Activated naive CD4-positive, alpha-beta T cell treated with anti-CD3 and anti-CD28 coated beads for 36 hours (primary cell): ENCODE results near the gene FAM78B. TPM values are rescaled to one million over a fixed set of nuclear protein-coding genes. Genes with fewer than 3 reads are reported as not detected.

ENCODE experiments used
- CTCF ChIA-PET: fragments of 350-600 bp; sonication (Branson Sonifier 250); formaldehyde crosslinking; loops from one replicate; lab custom pipeline; 2021; ENCODE audit warnings: antibody characterized with exemption; lab: Charles Lee
- DNase-seq: peaks from one replicate; pipeline ENCODE4 v3.0.0-alpha.2; 2020
- H3K27ac Mint-ChIP-seq: one replicate; pipeline ENCODE4 v1.8.0; 2021; ENCODE audit warnings: mild to moderate bottlenecking, mixed read lengths
- H3K27me3 Mint-ChIP-seq: one replicate; pipeline ENCODE4 v1.8.0; 2021; ENCODE audit warnings: low read depth, mixed read lengths
- H3K36me3 Mint-ChIP-seq: one replicate; pipeline ENCODE4 v1.8.0; 2021; ENCODE audit warnings: low read depth, mixed read lengths
- H3K4me1 Mint-ChIP-seq: one replicate; pipeline ENCODE4 v1.8.0; 2021; ENCODE audit warnings: low read depth, mixed read lengths
- H3K4me3 Mint-ChIP-seq: one replicate; pipeline ENCODE4 v1.8.0; 2021; ENCODE audit warnings: mild to moderate bottlenecking, moderate library complexity, mixed read lengths
- H3K9me3 Mint-ChIP-seq: one replicate; pipeline ENCODE4 v1.8.0; 2021; ENCODE audit warnings: mixed read lengths
- intact Hi-C: fragments of 100-400 bp; cut with micrococcal nuclease; formaldehyde crosslinking; loops from one replicate; pipeline ENCODE4 v1.15.1; 2023
- total RNA-seq, 2 experiments: library from RNA; stranded (reverse); gene quantifications; one replicate each; pipeline ENCODE4 v1.2.3, GENCODE V29; 2021

The FAM78B gene
- total RNA-seq, 2 experiments from 2014 or later: 0.24 TPM; not detected in 1

DNA sequence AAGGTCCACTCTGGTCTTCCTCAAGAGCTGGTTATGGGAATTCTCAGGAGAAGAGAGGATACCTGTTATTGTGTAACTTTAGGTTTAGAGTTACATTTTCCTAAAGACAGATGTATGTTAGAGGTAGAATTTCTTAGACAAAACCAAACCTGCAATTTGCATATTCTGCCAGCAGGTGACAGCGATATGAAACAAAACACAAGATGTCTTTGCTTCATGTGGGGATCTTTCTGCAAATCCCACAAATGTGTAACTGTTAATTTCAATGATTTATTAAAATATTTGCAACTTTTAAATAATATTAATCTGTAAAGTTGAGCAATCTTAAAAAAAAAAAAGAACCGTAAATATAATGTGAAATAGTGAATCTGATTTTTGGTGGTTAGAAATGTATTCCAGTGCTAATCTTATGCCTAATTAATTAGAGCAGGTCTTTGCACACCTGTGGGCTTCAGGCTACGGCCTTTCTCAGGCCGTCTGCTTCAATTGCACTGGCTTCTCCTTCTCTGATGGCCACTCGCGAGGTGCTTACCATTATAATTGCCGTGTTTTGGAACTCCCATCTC lies 33.4 kb downstream of the FAM78B start:
- no peak overlapping the region for H3K4me3 Mint-ChIP-seq
- CTCF ChIA-PET: interaction anchor here (0.8 to 1.9 kb wide), 3 partner anchors 39 to 346 kb away, joined by 3 to 7 read pairs (median 3); no protein-coding TSS in a partner anchor
- DNase-seq: peak; percentile 40
- no peaks in the 10 kb centered on the region for H3K4me1 Mint-ChIP-seq
- H3K27me3 Mint-ChIP-seq: peaks cover 16% of the 10 kb centered on the region
- no peaks in the 10 kb centered on the region for H3K36me3 Mint-ChIP-seq
- intact Hi-C loops: loop anchor here (1.0 to 5.0 kb wide), 4 partner anchors 43 to 923 kb away; no protein-coding TSS in a partner anchor
- peaks cover 4% of the 10 kb centered on the region for H3K9me3 Mint-ChIP-seq
- no peak overlapping the region for H3K27ac Mint-ChIP-seq

DNA sequence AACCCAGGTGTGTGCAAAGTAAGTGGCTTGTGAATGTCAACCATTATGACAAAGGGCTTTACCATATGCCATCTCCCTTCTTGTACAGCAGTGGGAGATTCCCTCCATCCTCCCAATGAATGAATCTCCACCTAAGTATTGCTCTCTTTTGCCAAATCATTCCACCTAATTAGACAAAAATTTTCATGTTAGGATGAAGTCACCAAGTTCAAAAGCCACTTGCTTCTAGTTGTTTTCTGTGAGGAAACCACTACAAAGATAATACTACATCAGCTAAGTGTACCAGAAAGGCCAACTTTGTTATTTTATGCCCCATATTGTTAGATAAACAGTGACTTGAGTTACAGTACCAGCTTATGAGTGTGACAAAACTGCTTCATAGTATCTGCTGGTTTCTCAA lies 34.3 kb downstream of the FAM78B start:
- intact Hi-C loops: loop anchor here (2.0 to 5.0 kb wide), 3 partner anchors 44 to 924 kb away; no protein-coding TSS in a partner anchor
- CTCF ChIA-PET: interaction anchor here (0.8 to 1.9 kb wide), 3 partner anchors 39 to 347 kb away, joined by 3 to 7 read pairs (median 3); no protein-coding TSS in a partner anchor
- H3K36me3 Mint-ChIP-seq: no peaks in the 10 kb centered on the region
- peaks cover 4% of the 10 kb centered on the region for H3K9me3 Mint-ChIP-seq
- H3K27me3 Mint-ChIP-seq: peaks cover 13% of the 10 kb centered on the region
- H3K4me3 Mint-ChIP-seq: no peak overlapping the region
- H3K4me1 Mint-ChIP-seq: no peaks in the 10 kb centered on the region
- no peak overlapping the region for H3K27ac Mint-ChIP-seq
- no peak for DNase-seq

- H3K4me1 Mint-ChIP-seq: no peaks in the 10 kb centered on the region
- H3K36me3 Mint-ChIP-seq: no peaks in the 10 kb centered on the region
- no peak overlapping the region for H3K4me3 Mint-ChIP-seq
- CTCF ChIA-PET: no interaction called here
- DNase-seq: no peak
- H3K27ac Mint-ChIP-seq: no peak overlapping the region
- H3K9me3 Mint-ChIP-seq: peaks cover 4% of the 10 kb centered on the region
- peaks cover 7% of the 10 kb centered on the region for H3K27me3 Mint-ChIP-seq
- intact Hi-C loops: no loop called here
Observed at GRCh38 chr1:166129006-166129405, 37.8 kb downstream of the FAM78B start.

DNA sequence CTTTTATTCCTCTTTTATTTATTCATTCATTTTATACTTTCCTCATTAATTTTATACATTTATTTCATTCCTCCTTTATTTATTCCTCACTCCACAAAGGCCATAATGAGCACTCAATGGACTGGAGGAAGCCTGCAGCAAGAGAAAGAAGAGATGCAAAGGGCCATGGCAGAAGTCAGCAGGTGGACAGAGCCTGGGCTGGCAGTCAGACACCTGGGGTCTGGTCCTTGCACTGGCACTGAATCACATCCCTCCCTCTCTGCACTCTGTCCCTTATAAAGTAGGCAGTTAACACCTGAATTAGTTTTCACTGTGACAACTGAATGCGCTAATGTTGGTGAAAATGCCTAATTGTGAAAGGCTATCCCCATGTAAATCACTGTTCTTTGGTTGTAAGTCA lies 38.6 kb downstream of the FAM78B start:
- Mint-ChIP-seq H3K27me3 (peaks cover 5% of the 10 kb centered on the region), H3K4me3 (no peak overlapping the region), H3K9me3 (peaks cover 4% of the 10 kb centered on the region), H3K36me3 (no peaks in the 10 kb centered on the region), H3K27ac (no peak overlapping the region), H3K4me1 (no peaks in the 10 kb centered on the region)
- no peak for DNase-seq
- intact Hi-C loops: no loop called here
- CTCF ChIA-PET: no interaction called here

GRCh38 chr1:166127003-166127402 lies 39.8 kb downstream of the FAM78B start:
- H3K27me3 Mint-ChIP-seq: no peaks in the 10 kb centered on the region
- intact Hi-C loops: no loop called here
- no peak for DNase-seq
- no peaks in the 10 kb centered on the region for H3K36me3 Mint-ChIP-seq
- H3K4me3 Mint-ChIP-seq: no peak overlapping the region
- H3K4me1 Mint-ChIP-seq: no peaks in the 10 kb centered on the region
- no peaks in the 10 kb centered on the region for H3K9me3 Mint-ChIP-seq
- no peak overlapping the region for H3K27ac Mint-ChIP-seq
- CTCF ChIA-PET: interaction anchor here (1.1 kb wide), 1 partner anchor 9 kb away, joined by 4 read pairs; no protein-coding TSS in a partner anchor

GRCh38 chr1:166122873-166123466 lies 43.8 kb downstream of the FAM78B start:
- H3K27ac Mint-ChIP-seq: no peak overlapping the region

GRCh38 chr1:166121010-166121409 lies 45.8 kb downstream of the FAM78B start:
- no peaks in the 10 kb centered on the region for H3K36me3 Mint-ChIP-seq
- no peaks in the 10 kb centered on the region for H3K9me3 Mint-ChIP-seq
- H3K4me1 Mint-ChIP-seq: no peaks in the 10 kb centered on the region

More at GRCh38 chr1:166122873-166123466, 43.8 kb downstream of the FAM78B start:
- H3K9me3 Mint-ChIP-seq: no peaks in the 10 kb centered on the region
- no peaks in the 10 kb centered on the region for H3K36me3 Mint-ChIP-seq
- peaks cover 8% of the 10 kb centered on the region for H3K27me3 Mint-ChIP-seq
- no peaks in the 10 kb centered on the region for H3K4me1 Mint-ChIP-seq
- CTCF ChIA-PET: no interaction called here
- no peak overlapping the region for H3K4me3 Mint-ChIP-seq
- DNase-seq: no peak
- intact Hi-C loops: no loop called here

DNA sequence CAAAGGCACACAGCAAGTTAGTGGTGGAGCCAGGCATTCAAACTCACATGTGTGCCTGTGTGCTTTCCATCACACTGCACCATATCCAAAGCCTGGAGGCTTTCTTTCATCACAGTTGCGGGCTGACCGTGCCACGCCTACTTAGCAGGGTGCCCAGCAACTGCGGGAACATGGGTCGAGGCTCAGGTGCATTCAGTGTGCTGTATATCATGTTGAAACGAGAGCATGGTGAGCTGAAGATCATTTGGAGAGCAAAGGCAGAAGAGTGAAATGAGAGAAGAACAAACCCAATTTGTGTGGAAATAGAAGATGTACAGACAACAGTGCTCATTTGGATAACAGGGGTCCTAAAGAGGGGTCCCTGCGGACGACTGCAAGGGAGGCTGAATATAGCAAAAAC lies 46.5 kb downstream of the FAM78B start:
- no peaks in the 10 kb centered on the region for H3K9me3 Mint-ChIP-seq
- DNase-seq: no peak
- no peaks in the 10 kb centered on the region for H3K36me3 Mint-ChIP-seq
- no peaks in the 10 kb centered on the region for H3K4me1 Mint-ChIP-seq
- H3K27me3 Mint-ChIP-seq: peaks cover 11% of the 10 kb centered on the region
- CTCF ChIA-PET: no interaction called here
- H3K4me3 Mint-ChIP-seq: no peak overlapping the region
- intact Hi-C loops: no loop called here
- H3K27ac Mint-ChIP-seq: no peak overlapping the region

More at GRCh38 chr1:166121010-166121409, 45.8 kb downstream of the FAM78B start:
- H3K27me3 Mint-ChIP-seq: peaks cover 11% of the 10 kb centered on the region
- intact Hi-C loops: no loop called here
- H3K4me3 Mint-ChIP-seq: no peak overlapping the region
- no peak overlapping the region for H3K27ac Mint-ChIP-seq
- DNase-seq: no peak
- CTCF ChIA-PET: interaction anchor here (0.9 kb wide), 1 partner anchor 358 kb away, joined by 3 read pairs; no protein-coding TSS in a partner anchor

DNA sequence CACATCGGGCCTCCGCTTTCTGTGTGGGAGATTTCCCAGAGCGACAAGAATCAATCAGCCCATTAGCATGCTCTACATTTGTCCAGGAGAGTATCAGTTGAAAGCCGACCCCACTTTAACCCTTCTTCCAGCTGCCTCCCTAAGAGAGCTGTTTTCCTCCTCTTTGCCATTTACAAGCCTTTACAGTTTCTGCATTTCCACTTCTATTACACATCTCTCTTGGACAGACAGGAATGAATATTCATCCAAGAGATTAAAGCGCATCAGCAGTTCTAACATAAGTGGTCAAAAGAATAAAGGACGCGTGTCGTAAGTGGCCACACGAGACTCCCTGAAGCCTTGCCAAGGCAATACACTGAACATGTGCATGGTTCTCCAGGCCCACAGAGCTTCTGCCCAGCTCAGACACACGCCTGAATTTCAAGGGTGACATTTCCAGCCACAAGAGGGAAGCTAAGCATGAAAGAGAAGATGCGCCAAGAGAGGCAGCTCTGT lies 47.3 kb downstream of the FAM78B start:
- H3K4me3 Mint-ChIP-seq: no peak overlapping the region
- H3K27ac Mint-ChIP-seq: no peak overlapping the region
- intact Hi-C loops: no loop called here
- peaks cover 11% of the 10 kb centered on the region for H3K27me3 Mint-ChIP-seq
- DNase-seq: no peak
- no peaks in the 10 kb centered on the region for H3K36me3 Mint-ChIP-seq
- no peaks in the 10 kb centered on the region for H3K4me1 Mint-ChIP-seq
- CTCF ChIA-PET: no interaction called here
- no peaks in the 10 kb centered on the region for H3K9me3 Mint-ChIP-seq

DNA sequence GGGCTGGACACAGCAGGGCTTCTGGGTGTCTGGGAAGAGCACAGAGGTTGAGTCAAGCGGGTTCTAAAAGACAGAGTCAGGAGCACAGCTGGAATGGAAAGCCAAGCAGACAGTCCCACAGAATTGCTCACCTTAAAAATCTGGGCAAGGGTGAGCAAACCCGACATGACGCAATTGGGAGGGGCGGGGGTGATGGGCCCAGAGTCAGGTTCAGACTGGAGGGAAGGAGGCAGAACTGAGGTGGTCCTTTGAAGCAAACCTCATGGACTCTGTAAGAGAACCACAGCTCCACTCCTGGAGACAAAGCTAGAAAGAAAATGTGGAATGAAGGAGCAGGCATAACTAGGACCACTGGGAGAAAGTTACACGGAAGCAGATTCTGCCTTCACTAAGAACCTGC lies 49.0 kb downstream of the FAM78B start:
- intact Hi-C loops: no loop called here
- Mint-ChIP-seq H3K36me3 (no peaks in the 10 kb centered on the region), H3K4me3 (no peak overlapping the region), H3K27ac (no peak overlapping the region), H3K27me3 (peaks cover 11% of the 10 kb centered on the region), H3K9me3 (no peaks in the 10 kb centered on the region), H3K4me1 (no peaks in the 10 kb centered on the region)
- CTCF ChIA-PET: interaction anchor here (1.0 kb wide), 1 partner anchor 190 kb away, joined by 4 read pairs; no protein-coding TSS in a partner anchor
- no peak for DNase-seq

DNA sequence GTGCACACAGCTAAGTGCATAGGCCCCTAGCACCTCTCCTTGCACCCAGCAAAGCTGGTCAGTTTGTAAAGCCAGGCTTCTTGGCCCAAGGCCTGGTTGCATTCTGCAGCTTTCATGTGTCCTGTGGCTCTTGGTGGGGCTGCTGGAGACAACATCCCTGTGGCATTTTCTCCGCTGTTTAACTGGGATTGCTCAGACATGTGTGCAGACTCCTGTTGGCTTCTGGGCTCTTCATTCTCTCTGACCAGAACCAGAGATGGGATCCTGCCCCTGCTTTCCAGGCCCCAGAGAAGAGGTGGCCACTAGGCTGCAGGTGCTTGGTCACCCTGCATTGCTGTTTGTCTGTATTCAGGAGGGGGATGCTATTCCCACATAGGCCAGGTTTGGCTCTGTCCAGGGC lies 50.8 kb downstream of the FAM78B start:
- no peak overlapping the region for H3K27ac Mint-ChIP-seq

DNA sequence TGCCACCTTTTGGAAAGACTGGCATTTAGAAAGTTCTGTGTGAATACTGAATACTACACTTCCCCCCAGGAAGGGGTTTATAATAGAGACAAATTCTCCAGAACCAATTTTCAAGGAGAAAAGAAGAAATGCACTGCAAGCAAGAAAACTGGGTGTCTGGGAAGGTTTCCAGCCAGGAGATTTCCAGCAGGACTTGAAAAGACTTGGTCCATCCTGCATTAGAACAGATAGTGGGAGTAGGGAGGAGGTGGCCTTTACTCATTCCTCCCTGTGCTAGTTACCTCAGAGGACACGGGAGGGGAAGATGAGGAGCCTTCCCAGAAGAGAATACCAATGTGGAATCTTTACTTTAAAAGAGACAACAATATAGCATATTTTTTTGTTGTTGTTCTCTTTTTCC lies 52.4 kb downstream of the FAM78B start:
- H3K4me3 Mint-ChIP-seq: no peak overlapping the region
- intact Hi-C loops: no loop called here
- no peaks in the 10 kb centered on the region for H3K9me3 Mint-ChIP-seq
- DNase-seq: no peak
- no peaks in the 10 kb centered on the region for H3K4me1 Mint-ChIP-seq
- no peak overlapping the region for H3K27ac Mint-ChIP-seq
- H3K27me3 Mint-ChIP-seq: peaks cover 8% of the 10 kb centered on the region
- CTCF ChIA-PET: no interaction called here
- no peaks in the 10 kb centered on the region for H3K36me3 Mint-ChIP-seq

More for the DNA sequence above, 50.8 kb downstream of the FAM78B start:
- no peak for DNase-seq
- Mint-ChIP-seq H3K4me3 (no peak overlapping the region), H3K27me3 (peaks cover 9% of the 10 kb centered on the region), H3K9me3 (no peaks in the 10 kb centered on the region), H3K4me1 (no peaks in the 10 kb centered on the region), H3K36me3 (no peaks in the 10 kb centered on the region)
- CTCF ChIA-PET: no interaction called here
- intact Hi-C loops: no loop called here
